ENCODE measurements around the gene CRIP2.

DNA sequence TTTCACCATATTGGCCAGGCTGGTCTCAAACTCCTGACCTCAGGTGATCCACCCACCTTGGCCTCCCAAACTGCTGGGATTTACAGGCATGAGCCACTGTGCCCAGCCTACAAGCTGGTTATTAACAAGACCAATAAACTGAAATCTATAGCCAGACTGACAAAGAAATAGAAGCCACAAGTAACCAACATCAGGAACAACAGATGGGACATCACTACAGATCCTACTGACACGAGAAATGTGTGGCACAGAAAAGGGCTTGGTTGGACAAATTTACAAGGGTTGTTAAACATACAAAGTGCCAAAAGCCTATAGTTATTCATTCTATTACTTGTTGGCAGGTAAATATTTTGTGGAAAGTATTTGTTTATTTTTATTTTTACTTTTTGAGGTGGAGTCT lies 43.4 kb upstream of the CRIP2 start:
- TF ChIP-seq, protein P1, sequence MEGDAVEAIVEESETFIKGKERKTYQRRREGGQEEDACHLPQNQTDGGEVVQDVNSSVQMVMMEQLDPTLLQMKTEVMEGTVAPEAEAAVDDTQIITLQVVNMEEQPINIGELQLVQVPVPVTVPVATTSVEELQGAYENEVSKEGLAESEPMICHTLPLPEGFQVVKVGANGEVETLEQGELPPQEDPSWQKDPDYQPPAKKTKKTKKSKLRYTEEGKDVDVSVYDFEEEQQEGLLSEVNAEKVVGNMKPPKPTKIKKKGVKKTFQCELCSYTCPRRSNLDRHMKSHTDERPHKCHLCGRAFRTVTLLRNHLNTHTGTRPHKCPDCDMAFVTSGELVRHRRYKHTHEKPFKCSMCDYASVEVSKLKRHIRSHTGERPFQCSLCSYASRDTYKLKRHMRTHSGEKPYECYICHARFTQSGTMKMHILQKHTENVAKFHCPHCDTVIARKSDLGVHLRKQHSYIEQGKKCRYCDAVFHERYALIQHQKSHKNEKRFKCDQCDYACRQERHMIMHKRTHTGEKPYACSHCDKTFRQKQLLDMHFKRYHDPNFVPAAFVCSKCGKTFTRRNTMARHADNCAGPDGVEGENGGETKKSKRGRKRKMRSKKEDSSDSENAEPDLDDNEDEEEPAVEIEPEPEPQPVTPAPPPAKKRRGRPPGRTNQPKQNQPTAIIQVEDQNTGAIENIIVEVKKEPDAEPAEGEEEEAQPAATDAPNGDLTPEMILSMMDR (conservative IDR thresholded peaks at IDR 0.05 in 1 of 2, IDR thresholded peaks at IDR 0.05 in 1 of 2; ENCODE audit: extremely low read depth in 1 of 2, insufficient read depth in 1 of 2, low read depth in 1 of 2, low read length in 2 of 2) = no peak
- TF ChIP-seq EZH2 (IDR thresholded peaks at IDR 0.05; ENCODE audit: borderline replicate concordance, low read length) = no peak

Data from mammary epithelial cell (primary cell).